HepG2 (cell line): Measurements from ENCODE around the gene ETS2. TPM values are rescaled to one million over a fixed set of nuclear protein-coding genes. Genes with fewer than 3 reads are reported as not detected.

Experiments used
- ATF6 ChIP-seq: sonication (generic); formaldehyde crosslinking; conservative IDR thresholded peaks from 2 replicates; pipeline ENCODE4 v1.4.0; 2020; ENCODE audit warnings: missing genetic modification reagents
- ATF7 ChIP-seq, 2 experiments: fragments of 450-650 bp in 1 of 2; sonication (generic) in 1 of 2; formaldehyde crosslinking in 1 of 2; IDR thresholded peaks; 2 replicates each; pipeline versions ENCODE4 v1.4.0 to v1.6.1; 2016 to 2020; ENCODE audit warnings: antibody characterized with exemption in 1 of 2, mild to moderate bottlenecking in 1 of 2, missing genetic modification reagents in 1 of 2
- DMAP1 ChIP-seq: IDR thresholded peaks from 2 replicates; pipeline ENCODE4 v1.6.1; 2016
- ERF ChIP-seq: IDR thresholded peaks from 2 replicates; pipeline ENCODE4 v1.6.1; 2018; ENCODE audit warnings: missing biosample characterization, missing genetic modification reagents
- MYC ChIP-seq: sonication (generic); formaldehyde crosslinking; IDR thresholded peaks from 2 replicates; pipeline ENCODE4 v1.9.0; 2021; ENCODE audit warnings: missing genetic modification reagents, borderline replicate concordance
- REPIN1 ChIP-seq: sonication (generic); formaldehyde crosslinking; IDR thresholded peaks from 2 replicates; pipeline ENCODE4 v1.8.0; 2022; ENCODE audit warnings: missing genetic modification reagents, low read depth, mild to moderate bottlenecking, borderline replicate concordance
- TERF1 ChIP-seq: sonication (generic); formaldehyde crosslinking; IDR thresholded peaks from 2 replicates; pipeline ENCODE4 v1.8.0; 2022; ENCODE audit warnings: mild to moderate bottlenecking, missing genetic modification reagents, moderate library complexity
- ZMAT5 ChIP-seq: sonication (generic); formaldehyde crosslinking; IDR thresholded peaks from 2 replicates; pipeline ENCODE4 v1.5.0; 2020; ENCODE audit warnings: mild to moderate bottlenecking, low read depth, missing genetic modification reagents, borderline replicate concordance
- ZNF276 ChIP-seq: sonication (generic); formaldehyde crosslinking; IDR thresholded peaks from 2 replicates; pipeline ENCODE4 v1.4.0; 2020; ENCODE audit warnings: mild to moderate bottlenecking, low read depth, missing genetic modification reagents
- ZNF281 ChIP-seq: sonication (generic); formaldehyde crosslinking; IDR thresholded peaks from 2 replicates; pipeline ENCODE4 v1.4.0; 2020; ENCODE audit warnings: missing genetic modification reagents, borderline replicate concordance
- ZNF652 ChIP-seq: IDR thresholded peaks from 2 replicates; pipeline ENCODE4 v1.6.1; 2016; ENCODE audit warnings: low read depth, borderline replicate concordance
- ZNF891 ChIP-seq: sonication (generic); formaldehyde crosslinking; IDR thresholded peaks from 2 replicates; pipeline ENCODE4 v1.5.0; 2020; ENCODE audit warnings: mild to moderate bottlenecking, missing genetic modification reagents
- polyA plus RNA-seq, 8 experiments: library from polyadenylated mRNA; depleted of rRNA in 3 of 8; stranded (reverse) in 7 of 8; unstranded in 1 of 8; fragments of >200 nt; fragmentation: Illumina TruSeq in 4 of 8; extraction: Trizol in 4 of 8; gene quantifications; 2 replicates each; pipeline versions ENCODE4 v1.2.1 to v1.2.3, GENCODE V29; 2011 to 2016; ENCODE audit warnings: low read depth in 4 of 8, missing spikeins in 1 of 8, mixed read lengths in 1 of 8; ENCODE audit not compliant: insufficient read depth in 1 of 8
- total RNA-seq, 5 experiments: library from RNA; depleted of rRNA; stranded (reverse); fragments of >200 nt; fragmentation: Illumina TruSeq; extraction: Trizol; gene quantifications; 2 replicates each; pipeline ENCODE4 v1.2.3, GENCODE V29; 2016; ENCODE audit warnings: low read depth in 1 of 5

ETS2 gene
- total and polyA plus RNA-seq, 2 of the 13 experiments (the other 11 are each of a cell fraction or from before 2014, with no cell fraction given), result 24.6 to 64.4 TPM

- TF ChIP-seq TERF1 (CRISPR knock-in tag) (no peak), ZNF891 (CRISPR knock-in tag) (no peak), REPIN1 (CRISPR knock-in tag) (peak; percentile 66; the same call in 1 of the 2 replicates), ZNF281 (CRISPR knock-in tag) (peak; percentile 15; the same call in 1 of the 2 replicates), ATF7 (IDR thresholded peaks at IDR 0.05) (no peak), ATF7 (CRISPR knock-in tag; IDR thresholded peaks at IDR 0.05) (peak; percentile 54; the same call in 1 of the 2 replicates), MYC (peak; percentile 47; the same call in 1 of the 2 replicates), ATF6 (CRISPR knock-in tag) (no peak), ZNF652 (CRISPR knock-in tag) (peak; percentile 6; the same call in 1 of the 2 replicates), ZNF276 (no peak), ERF (CRISPR knock-in tag) (peak; percentile 53; the same call in 1 of the 2 replicates), ZMAT5 (no peak), DMAP1 (CRISPR knock-in tag) (peak; percentile 64)
- TF ChIP-seq, all 625 proteins: peak for 207
Measured at GRCh38 chr21:38824124-38824822, 18.5 kb downstream of the ETS2 start (continued).
